NCI-H82 (cell line): ENCODE results near the gene CYP24A1.

Source experiments
- DNase-seq: peaks from one replicate; lab custom pipeline; 2025; lab: John Stamatoyannopoulos, UW

The CYP24A1 gene

GRCh38 chr20:54174457-54175175 is 830 bp upstream of the CYP24A1 start:
- DNase-seq: no peak

DNA sequence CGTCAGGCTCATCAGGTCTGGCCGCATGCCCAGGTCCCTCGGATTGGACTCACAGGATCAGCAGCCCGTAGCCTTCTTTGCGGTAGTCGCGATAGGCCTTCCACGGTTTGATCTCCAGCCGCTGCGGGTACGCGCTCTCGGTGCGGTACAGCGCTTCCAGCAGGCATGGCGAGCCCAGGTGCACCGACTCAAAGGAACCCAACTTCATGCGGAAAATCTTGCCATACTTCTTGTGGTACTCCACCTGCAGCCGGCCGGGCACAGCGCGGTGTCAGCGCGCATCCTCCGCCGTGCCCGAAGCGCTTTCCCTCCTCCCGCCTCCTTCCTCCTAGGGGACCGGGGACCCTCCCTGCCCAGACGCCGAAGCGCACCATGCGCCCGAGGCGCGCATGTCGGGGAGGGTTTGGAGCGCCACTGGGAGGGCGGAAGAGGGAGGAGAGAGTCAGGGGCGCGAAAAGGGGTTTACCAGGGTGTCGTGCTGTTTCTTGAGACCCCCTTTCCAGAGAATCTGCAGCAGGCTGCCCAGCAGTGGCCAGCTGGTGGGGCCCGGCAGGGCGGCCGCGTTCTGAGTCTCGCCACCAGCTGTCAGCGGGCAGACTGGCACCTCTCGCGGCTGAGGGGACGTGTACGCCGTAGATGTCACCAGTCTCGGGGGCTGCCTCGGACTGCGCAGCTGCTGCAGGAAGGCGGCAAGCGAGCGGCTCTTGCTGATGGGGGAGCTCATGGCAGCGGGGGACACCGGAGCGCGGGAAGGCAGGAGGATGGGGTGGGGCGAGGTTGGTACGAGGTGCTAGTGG is 732 bp downstream of the CYP24A1 start:
- peak; percentile 54 for DNase-seq

DNA sequence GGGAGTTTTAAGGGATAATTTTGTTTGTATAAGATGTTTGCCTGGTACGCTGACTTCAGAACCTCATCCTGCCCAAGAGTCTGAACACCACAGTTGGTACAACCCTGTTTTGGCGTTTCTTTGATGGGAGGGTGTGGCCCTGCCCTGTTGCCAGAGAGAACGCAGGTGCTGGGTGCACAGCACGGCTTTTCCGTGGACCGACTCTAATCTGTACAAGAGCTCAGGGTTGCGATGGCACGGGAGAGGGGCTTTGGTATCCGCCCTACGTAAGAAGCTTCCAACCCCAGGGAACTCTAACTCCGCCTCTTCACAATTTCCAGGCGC is 1.3 kb downstream of the CYP24A1 start:
- peak; percentile 83 for DNase-seq

DNA sequence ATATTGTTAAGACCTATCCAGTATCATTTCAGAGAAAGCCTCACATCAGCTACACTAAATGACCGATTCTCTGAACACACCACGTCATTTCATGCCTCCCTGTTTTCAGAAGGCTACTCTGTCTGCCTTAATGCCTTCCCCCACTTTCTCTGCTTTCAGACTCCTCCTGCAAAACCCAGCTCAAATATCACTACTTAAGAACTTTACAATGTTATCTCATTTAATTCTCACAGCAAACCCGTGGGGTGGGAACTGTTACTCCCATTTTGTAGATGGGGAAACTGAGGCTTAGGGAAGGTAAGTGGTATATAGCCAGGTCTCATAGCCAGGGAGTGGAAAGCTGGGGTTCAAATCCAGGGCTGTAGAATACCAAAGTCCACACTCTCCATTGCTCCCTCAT is 2.8 kb downstream of the CYP24A1 start:
- no peak for DNase-seq

DNA sequence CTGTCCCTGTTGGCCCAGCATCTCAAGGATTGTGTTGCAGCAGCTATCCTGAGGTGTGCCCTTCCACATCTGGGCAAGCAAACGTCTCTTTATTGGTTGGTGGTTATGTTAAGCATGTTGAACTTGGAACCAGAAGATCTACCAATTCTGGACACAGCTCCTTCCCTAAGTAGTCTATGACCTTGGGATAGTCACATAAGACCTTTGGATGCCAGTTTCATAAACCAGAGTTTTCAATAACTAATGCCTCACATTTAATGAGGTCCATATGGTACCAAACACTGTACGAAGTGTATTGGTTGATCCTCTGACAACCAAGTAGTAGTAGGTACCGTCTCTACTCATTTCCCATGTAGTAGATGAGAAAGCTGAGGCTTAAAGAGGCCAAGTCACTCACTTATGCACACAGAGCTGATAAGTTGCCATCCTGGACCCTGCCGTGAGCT is 3.7 kb downstream of the CYP24A1 start:
- no peak for DNase-seq

- DNase-seq: no peak
Measured at GRCh38 chr20:54168961-54169862, 4.6 kb downstream of the CYP24A1 start.

DNA sequence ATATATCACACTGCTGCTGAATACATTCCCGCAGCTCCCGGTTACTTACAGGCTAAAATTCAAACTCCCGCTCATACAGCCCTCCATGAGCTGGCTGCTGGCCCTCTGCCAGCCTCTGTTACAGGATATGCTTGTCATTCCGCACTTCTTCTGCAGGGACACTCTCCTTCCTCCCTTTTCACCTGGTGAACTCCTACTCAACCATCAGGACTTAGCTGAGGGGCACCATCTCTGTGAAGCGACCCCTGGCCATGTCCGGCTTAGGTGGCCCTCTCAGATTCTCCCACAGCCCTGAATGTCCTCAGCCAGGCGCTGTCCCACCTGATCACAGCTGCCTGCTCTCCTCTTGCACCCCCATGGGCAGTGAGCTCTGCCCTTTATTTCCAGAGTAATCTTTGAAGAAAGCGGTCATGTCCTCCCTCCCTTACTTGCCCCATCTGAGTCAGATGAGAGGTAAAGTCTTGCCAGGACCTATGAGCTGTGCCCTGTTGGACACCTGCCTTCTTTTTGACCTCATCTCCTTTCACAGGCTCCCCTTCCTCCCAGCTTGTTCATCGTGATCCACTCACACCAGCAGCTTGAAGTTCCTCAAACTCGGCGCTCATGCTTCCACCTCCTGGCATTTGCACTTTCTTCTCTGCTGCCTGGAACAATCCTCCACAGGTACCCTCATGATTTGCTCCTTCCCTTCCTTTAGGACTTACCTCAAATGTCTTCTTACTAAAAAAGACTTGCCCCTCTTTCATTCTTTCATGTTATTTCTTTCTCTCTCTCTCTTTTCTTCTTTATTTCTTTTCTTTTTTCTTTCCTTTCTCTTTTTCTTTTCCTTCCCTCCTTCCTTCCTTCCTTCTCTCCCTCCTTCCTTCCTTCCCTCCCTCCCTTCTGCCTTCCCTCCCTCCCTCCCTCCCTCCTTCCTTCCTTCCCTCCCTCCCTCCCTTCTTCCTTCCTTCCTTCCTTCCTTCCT is 5.6 kb downstream of the CYP24A1 start:
- DNase-seq: peak; percentile 42

DNA sequence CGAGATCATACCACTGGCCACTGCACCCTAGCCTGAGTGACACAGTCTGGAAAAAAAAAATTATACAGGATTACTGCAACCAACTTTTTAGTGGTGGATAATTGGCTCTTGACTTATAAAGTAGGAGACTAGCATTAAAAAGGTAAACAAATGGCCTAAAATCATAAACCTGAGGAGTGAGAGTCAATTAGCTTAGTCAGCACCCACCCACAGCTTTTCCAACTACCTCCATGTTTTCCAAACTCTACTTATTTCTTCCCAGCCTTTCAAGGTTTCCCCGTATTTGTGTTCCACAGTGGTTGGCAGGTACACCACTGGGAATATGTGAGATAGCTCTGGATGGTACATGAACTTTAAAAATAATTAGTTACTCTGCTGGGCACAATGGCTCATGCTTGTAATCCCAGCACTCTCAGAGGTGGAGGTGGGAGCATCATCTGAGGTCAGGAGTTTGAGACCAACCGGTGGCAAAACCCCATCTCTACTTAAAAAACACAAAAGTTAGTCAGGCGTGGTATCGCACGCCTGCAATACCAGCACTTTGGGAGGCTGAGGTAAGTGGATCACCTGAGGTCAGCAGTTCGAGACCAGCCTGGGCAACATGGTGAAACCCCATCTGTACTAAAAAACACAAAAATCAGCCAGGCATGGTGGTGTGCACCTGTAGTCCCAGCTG is 6.7 kb downstream of the CYP24A1 start:
- no peak for DNase-seq

- DNase-seq: no peak
Measured at GRCh38 chr20:54165803-54166202, 8.0 kb downstream of the CYP24A1 start.

DNA sequence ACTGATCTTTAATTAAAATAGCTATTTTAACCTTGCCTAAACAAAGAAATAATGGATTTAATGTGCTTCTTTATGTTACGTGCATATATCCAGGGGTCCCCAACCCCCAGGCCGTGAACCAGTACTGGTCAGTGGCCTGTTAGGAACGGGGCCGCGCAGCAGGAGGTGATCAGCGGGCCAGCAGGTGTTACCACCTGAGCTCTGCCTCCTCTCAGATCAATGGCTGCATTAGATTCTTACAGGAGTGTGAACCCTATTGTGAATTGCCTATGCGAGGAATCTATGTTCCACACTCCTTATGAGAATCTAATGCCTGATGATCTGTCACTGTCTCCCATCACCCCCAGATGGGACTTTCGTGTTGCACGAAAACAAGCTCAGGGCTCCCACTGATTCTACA is 8.8 kb downstream of the CYP24A1 start:
- no peak for DNase-seq

GRCh38 chr20:54163402-54163801 is 10.4 kb downstream of the CYP24A1 start:
- DNase-seq: no peak

- no peak for DNase-seq
Measured at GRCh38 chr20:54162378-54163009, 11.3 kb downstream of the CYP24A1 start.

DNA sequence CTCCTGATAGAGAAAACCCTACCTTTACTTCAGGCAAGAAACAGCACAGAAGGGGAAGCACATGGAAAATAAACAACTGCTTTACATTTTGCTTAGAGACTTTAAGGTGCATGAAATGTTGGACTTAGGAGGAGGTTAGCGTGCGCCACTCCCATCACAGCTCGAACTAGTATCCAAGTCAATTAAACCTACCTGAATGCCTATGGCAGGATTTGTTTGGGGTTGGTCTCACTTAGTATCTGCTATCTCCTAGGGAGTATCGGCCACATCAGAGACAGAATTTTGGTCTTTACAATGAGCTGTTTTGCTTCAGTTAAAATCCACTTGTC is 12.0 kb downstream of the CYP24A1 start:
- DNase-seq: no peak

- DNase-seq: no peak
Measured at GRCh38 chr20:54161008-54161820, 12.6 kb downstream of the CYP24A1 start.

GRCh38 chr20:54160065-54161007 is 13.4 kb downstream of the CYP24A1 start:
- DNase-seq: no peak

- no peak for DNase-seq
Measured at GRCh38 chr20:54158856-54159418, 14.8 kb downstream of the CYP24A1 start.

- no peak for DNase-seq
Measured at GRCh38 chr20:54158226-54158625, 15.6 kb downstream of the CYP24A1 start.
